Skin epidermis (tissue), 12 donors: Measurements from ENCODE around the gene RABGEF1.
"Not testable (repeated sequence)": the region's sequence is repeated elsewhere in the genome, so short reads cannot be mapped to it uniquely, and the experiment has no call there.

Source experiments
- H3K27ac ChIP-seq, 21 experiments: fragments of 200-600 bp; sonication (generic) in 11 of 21; one replicate each; pipeline ENCODE4 v1.5.0; 2020; ENCODE audit warnings: mild to moderate bottlenecking in 3 of 21, inconsistent platforms in 2 of 21, moderate library complexity in 2 of 21
- H3K4me3 ChIP-seq, 7 experiments: fragments of 200-600 bp; sonication (generic) in 2 of 7; one replicate each; pipeline ENCODE4 v1.5.0; 2020; ENCODE audit warnings: inconsistent platforms in 2 of 7, mild to moderate bottlenecking in 2 of 7, moderate library complexity in 1 of 7

RABGEF1 gene

GRCh38 chr7:66840316-66840715, 99.8 kb downstream of the RABGEF1 start:
- no peak overlapping the region for H3K27ac ChIP-seq
- H3K4me3 ChIP-seq: no peak overlapping the region

GRCh38 chr7:66841898-66842297, 101.4 kb downstream of the RABGEF1 start:
- Histone ChIP-seq H3K27ac (no peak overlapping the region), H3K4me3 (no peak overlapping the region)

GRCh38 chr7:66843492-66843891, 103.0 kb downstream of the RABGEF1 start:
- H3K27ac ChIP-seq: peak overlapping the region in 3 of 21 experiments; percentile 83 to 97 (median 84)
- H3K4me3 ChIP-seq: peak overlapping the region in 1 of 7 experiments; percentile 66

- peak overlapping the region; percentile 47 to 97 (median 86) for H3K4me3 ChIP-seq
- peak overlapping the region; percentile 82 to 97 (median 93) for H3K27ac ChIP-seq
Measured at GRCh38 chr7:66844552-66845378, 104.2 kb downstream of the RABGEF1 start.

GRCh38 chr7:66845379-66846095, 105.0 kb downstream of the RABGEF1 start:
- H3K27ac ChIP-seq: peak overlapping the region; percentile 82 to 97 (median 93)
- H3K4me3 ChIP-seq: peak overlapping the region; percentile 47 to 97 (median 86)

- H3K4me3 ChIP-seq: not testable (repeated sequence)
- H3K27ac ChIP-seq: peak overlapping the region in 11 of 21 experiments; percentile 84 to 97 (median 95)
Measured at GRCh38 chr7:66846096-66846445, 105.5 kb downstream of the RABGEF1 start.

- peak overlapping the region in 3 of 21 experiments; percentile 3 to 64 (median 47) for H3K27ac ChIP-seq
- H3K4me3 ChIP-seq: not testable (repeated sequence)
Measured at GRCh38 chr7:66847523-66847855, 107.0 kb downstream of the RABGEF1 start.

GRCh38 chr7:66847879-66848790, 107.6 kb downstream of the RABGEF1 start:
- Histone ChIP-seq H3K27ac (peak overlapping the region in 9 of 21 experiments; percentile 3 to 64 (median 36)), H3K4me3 (no peak overlapping the region)

- H3K27ac ChIP-seq: peak overlapping the region in 1 of 21 experiments; percentile 63
- no peak overlapping the region for H3K4me3 ChIP-seq
Measured at GRCh38 chr7:66859339-66859738, 118.8 kb downstream of the RABGEF1 start.

GRCh38 chr7:66859794-66860645, 119.5 kb downstream of the RABGEF1 start:
- Histone ChIP-seq H3K4me3 (no peak overlapping the region), H3K27ac (peak overlapping the region in 4 of 21 experiments; percentile 21 to 63 (median 48))

GRCh38 chr7:66860767-66861166, 120.2 kb downstream of the RABGEF1 start:
- Histone ChIP-seq H3K4me3 (no peak overlapping the region), H3K27ac (peak overlapping the region in 1 of 21 experiments; percentile 44)
